NCI-H1417 (cell line): ENCODE data around the gene ATP2B1.

Experiments
- DNase-seq, 3 experiments: peaks; one replicate each; lab custom pipeline; 2025; lab: John Stamatoyannopoulos, UW

Gene ATP2B1

GRCh38 chr12:89539426-89540223, 169.0 kb downstream of the ATP2B1 start:
- no peak for DNase-seq

DNA sequence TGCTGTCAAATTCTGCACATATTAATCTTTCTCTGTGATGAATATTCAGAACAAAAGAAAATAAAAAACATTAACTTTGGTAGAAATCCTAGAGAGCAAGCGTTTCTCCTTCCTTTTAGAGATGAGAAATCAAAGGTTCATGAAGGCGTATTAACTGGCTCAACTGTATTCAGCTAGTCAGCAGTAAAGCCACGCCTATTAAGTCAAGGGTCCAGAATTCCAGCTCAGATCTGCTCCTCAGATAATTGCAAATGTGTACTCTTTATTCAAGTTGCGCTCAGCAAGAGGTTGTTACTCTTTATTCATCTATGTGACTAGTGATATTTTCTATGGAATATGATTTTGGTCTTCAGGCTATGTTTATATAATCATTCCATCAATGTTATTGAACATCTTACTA, 169.7 kb downstream of the ATP2B1 start:
- no peak for DNase-seq
